Pons (tissue), 1 donor: ENCODE data around the gene ADH5.
"Not testable (repeated sequence)": the region's sequence is repeated elsewhere in the genome, so short reads cannot be mapped to it uniquely, and the experiment has no call there.

Experiments
- DNase-seq: peaks from one replicate; pipeline ENCODE4 v3.0.0-alpha.2; 2016; ENCODE audit warnings: low spot score

ADH5 gene

DNA sequence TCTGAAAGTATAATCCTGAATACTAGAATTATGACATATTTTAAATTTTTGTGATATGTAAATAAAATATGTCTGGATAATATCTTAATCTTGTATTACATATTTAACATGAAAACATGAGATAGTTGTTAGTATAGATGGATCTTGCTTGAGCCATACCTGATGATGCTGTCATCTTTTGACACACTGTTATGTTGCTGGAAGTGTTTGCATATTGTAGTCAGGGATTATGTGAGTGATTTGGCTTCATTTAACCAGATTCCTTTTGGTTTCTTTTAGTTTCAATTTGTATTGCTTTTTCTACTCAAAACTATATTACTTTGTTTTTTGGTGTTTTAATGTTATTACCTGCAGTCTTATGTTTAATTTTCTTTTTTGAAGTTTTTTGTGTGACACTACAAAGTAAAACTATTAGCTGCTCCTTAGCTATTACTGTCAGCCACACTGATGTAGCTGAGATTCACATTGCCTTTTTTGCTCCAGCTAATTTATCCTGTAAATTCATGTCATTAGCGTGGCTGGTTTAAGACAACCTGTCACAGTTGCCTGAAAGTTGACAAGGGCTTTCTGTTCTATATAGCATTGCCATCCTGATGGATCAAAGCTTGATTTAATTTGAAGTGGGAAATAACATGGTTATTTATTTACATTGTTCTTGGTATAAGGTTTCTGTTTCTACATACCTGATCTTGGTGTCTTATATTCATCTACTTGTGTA, 59.4 kb downstream of the ADH5 start:
- no peak for DNase-seq

DNA sequence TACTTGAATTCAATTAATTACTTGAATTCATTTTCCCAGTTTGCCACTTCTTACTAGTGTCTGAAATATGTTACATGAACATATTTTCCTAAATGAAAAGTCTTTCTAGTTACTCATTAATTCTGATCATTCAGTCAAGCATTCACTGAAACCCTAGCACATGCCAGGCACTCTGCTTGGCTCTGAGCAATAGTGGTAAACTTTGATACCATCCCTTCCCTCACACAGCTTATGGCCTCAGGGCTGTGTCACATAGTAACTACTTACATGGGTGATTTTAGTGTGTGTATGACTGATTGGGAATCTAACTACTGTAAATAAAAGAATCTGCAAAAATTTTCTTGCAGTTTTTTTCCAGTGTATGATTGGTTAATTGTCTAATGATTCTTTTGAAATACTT, 60.4 kb downstream of the ADH5 start:
- DNase-seq, result no peak

- DNase-seq, result no peak
These were observed 61.3 kb downstream of the ADH5 start for GRCh38 chr4:99027304-99027703.

GRCh38 chr4:99025506-99025905, 63.1 kb downstream of the ADH5 start:
- no peak for DNase-seq

DNA sequence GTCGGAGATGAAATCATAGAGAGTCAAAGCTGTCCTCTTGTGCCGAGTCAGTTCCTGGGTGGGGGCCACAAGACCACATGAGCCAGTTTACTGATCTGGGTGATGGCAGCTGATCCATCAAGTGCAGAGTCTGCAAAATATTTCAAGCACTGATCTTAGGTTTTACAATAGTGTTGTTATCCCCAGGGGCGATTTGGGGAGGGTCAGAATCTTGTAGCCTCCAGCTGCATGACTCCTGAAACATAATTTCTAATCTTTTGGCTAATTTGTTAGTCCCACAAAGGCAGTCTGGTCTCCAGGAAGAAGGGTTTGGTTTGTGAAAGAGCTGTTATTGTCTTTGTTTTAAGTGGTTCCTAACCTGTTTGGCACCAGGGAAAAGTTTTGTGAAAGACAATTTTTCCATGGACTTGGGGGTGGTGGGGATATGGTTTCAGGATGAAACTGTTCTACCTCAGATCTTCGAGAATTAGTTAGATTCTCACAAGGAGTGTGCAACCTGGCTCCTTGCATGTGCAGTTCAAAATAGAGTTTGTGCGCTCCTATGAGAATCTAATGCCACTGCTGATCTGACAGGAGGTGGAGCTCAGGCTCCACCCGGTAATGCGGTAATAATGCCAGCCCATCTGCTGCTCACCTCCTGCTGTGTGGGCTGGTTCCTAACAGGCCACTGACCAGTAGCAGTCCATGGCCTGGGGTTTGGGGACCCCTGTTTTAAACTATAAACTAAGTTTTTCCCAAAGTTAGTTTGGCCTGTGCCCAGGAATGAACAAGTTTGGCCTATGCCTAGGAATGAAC, 63.9 kb downstream of the ADH5 start:
- DNase-seq, result no peak

DNA sequence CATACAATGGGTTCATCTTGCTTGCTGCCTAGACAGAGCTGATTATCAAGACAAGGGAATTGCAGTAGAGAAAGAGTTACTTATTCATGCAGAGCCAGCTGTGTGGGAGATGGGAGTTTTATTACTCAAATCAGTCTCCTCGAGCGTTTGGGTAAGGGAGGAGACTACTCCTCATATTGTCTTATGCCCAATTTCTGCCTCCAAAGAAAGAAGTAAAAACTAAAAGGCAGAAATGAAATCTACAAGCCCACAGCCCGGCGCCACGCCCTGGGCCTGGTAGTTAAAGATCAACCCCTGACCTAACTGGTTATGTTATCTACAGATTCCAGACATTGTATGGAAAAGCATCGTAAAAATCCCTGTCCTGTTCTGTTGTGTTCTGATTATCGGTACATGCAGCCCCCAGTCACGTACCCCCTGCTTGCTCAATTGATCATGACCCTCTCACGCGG, 64.8 kb downstream of the ADH5 start:
- DNase-seq, result not testable (repeated sequence)

DNA sequence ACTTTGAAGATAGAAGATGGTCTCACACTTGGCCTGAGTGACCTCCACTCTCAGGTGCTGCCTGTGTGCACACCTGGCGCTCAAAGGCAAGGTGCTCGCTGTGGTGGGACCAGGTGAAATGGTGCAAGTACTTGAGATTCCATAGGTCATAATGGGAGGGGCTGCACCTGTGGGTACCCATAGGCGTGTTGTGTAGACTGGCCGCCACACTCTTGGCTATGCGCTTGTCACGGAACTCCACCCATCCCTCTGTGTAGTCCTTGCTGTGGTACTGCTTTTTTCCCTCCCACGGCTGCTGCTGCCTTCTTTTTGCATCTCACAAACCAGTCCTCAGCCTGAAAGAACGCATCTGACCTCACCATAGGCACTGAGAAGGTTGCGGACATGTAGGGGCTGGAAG, 66.0 kb downstream of the ADH5 start:
- no peak for DNase-seq

DNA sequence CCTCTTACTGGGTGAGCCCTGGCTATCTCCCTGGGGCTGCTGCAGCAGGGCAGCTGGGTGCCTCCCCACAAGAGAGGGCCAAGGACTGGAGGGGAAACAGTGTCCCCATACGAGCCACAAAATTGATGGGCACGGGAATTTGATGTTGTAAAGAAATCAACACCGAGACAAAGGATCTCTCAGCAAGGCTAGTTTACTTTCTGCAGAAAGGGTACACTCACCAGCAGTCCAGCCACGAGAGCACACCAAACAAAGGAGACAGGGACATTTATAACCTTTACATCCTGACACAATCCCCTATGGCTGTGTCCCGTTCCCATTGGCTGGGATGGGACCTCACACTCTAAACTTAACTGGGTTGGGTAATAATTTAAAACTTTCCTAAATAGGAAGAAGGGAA, 67.2 kb downstream of the ADH5 start:
- no peak for DNase-seq
